ENCODE results near the gene SLC2A6.

SLC2A6 gene

DNA sequence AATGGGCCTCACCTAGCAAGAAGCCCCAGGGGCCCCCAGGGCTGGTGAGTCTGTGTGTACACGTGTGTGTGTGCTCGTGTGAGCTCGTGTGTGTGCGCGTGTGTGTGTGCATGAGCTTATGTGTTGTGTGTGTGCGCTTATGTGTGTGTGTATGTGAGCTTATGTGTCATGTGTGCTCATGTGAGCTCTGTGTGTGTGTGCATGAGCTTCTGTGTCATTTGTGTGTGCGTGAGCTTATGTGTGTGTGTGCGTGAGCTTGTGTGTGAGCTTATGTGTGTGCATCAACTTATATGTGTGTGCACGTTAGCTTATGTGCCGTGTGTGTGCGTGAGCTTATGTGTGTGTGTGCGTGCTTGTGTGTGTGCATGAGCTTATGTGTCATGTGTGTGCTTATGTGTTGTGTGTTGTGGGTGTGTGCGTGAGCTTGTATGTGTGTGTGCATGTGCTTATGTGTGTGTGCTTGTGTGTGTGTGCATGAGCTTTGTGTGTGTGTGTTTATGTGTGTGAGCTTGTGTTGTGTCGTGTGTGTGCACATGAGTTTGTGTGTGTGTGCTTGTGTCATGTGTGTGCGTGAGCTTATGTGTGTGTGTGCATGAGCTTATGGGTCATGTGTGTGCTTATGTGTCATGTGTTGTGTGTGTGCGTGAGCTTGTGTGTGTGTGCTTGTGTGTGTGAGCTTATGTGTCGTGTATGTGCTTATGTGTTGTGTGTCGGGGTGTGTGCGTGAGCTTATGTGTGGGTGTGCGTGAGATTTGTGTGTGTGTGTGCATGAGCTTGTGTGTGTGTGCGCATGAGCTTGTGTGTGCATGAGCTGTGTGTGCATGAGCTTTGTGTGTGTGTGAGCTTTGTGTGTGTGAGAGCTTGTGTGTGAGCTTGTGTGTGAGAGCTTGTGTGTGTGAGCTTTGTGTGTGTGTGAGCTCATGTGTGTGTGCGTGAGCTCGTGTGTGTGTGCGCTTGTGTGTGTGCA is 16.7 kb upstream of the SLC2A6 start:
- no peak for DNase-seq

DNA sequence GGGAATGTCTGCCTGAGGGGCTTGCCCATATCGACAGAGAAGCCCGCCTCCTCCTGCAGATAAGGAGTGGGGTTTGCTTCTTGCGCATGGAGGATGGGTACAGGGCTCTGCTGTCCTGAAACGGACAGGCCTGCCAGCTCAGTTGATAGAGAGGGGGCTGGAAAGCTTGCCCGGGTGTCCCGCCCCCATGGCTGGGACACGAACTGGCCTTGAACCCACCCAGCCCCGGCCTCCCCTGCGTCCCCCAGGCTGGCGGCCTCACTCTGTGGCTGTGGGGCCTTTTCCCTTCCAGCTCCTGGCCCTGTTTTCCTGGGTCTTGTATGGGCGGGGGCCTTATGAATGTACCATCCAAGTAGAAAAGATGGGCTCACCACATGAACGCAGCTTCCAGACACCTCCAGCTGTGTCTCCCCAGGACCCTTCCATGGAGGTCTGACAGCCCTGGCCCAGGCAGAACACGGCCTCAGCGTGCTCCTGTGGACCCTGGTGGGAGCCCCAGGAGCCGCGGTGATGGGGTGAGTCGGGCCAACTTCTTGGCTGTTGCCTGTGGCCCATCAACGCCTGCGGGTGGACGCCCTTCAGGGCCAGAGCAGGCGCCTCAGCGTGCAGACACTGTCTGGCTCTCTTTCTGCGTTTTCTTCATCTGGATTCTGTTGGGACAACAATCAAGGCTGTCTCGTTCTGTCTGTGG is 15.9 kb upstream of the SLC2A6 start:
- no peak for DNase-seq

DNA sequence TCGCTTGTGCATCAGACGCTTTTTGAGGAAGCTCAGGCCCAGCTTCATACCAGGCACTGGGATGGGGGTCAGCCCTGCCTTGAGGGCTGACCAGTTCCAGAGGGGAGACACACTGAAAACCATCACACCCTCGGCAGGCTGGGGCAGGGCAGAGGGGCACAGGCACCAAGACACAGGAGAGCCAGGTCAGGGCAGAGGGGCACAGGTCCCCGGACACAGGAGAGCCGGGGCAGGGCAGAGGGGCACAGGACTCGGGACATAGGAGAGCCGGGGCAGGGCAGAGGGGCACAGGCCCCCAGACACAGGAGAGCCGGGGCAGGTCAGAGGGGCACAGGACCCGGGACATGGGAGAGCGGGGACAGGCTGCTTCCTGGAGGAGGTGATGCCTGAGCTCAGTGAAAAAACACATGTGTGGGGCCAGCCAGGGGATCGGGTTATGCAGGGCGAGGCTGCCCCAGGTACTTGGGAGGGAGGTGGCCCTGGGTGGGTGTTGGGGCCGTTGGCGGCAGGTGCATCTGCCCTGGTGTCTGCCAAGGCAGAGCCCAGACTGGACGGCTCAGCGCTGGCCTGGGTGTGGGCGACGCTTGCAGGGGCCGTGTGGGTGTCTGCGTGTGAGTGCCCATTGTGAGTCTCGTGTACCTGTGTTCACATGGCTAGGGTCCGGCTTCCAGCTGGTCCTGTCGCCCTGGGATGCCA is 15.1 kb upstream of the SLC2A6 start:
- DNase-seq, result no peak

GRCh38 chr9:133493428-133493827 is 14.5 kb upstream of the SLC2A6 start:
- DNase-seq, result no peak

- DNase-seq, result peak in 1 of 3 experiments; percentile 20
Observed at GRCh38 chr9:133492061-133493021, 13.4 kb upstream of the SLC2A6 start.

- DNase-seq, result no peak
Observed at GRCh38 chr9:133491656-133491925, 12.7 kb upstream of the SLC2A6 start.

DNA sequence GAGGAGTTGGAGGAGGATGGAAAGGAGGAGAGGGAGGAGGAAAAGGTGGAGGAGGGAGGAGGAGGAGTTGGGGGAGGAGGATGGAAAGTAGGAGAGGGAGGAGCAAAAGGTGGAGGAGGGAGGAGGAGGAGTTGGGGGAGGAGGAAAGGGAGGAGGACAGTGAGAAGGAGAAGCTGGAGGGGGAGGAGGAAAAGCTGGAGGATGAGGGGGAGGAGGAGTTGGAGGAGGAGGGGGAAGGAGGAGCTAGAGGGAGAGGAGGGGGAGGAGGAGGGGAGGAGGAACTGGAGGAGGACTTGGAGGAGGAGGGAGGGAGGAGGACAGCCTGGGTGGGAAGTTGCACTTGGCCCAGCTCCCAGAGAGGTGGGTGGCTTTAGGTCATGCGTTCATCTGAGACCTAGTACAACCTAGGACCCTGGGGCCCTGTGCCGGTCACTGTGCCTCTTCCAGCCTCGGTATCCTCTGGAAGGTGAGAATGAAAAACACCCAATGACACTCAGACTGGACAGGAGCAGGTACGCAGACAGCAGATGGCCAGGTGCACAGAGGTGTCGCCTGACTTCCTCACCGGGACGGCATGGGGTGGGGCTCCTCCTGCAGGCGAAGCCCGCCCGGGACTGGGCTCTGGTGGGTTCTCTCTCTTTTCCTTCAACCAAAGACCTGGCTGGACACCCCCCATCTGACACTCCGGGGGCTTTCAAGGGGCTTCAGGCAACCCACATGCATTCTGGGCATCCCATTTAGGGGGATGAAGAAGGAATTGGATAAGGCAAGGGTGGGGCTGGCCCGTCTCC is 12.2 kb upstream of the SLC2A6 start:
- no peak for DNase-seq

DNA sequence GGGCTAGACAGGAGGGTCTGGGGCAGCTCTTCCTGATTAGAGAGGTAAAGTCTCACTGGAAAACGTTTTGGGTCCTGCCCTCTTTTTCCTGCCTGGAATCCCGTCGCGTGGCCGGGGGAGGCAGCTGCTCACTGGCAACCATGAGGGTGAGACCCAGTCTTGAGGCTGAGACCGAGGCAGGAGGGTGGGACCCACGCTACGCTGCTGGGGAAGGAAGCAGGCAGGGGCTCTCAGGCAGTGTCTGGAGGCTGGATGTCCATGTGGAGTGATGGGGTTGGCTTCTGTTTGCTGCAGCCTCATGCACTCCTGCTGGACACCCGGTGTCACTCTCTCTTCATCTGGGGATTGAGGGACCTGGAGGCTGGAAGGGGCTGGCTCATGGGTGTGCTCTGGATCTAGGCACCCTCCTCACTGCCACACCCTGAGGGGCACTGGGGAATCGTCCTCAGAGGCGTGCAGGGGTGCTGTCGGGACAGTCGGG is 11.3 kb upstream of the SLC2A6 start:
- peak in 1 of 3 experiments; percentile 20 for DNase-seq

- DNase-seq, result no peak
Observed at GRCh38 chr9:133489253-133490190, 10.6 kb upstream of the SLC2A6 start.

DNA sequence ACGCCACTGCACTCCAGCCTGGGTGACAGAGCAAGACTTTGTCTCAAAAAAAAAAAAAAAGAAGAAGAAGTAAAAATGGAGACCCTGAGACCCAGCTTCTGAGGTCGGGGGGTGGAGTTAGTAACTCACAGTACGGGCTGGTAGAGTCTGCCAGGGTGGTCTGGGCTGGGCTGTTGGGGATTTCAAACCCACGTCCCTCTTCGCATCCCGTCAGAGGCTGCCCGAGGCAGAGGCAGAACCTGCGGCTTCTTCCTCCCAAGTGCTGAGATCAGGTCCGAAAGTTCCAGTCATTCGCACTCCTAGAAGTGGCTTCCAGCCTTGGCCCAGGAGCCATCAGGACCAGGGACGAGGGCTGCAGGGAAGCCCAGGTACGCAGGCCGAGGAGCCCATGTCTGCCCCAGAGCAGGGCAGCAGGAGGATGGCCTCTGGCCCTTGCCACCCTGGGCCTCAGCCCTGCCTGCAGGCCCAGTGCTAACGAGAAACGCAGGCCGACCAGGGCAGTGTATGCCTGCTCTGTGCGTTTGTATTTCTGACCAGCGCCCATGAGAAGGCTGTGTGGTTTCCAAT is 9.9 kb upstream of the SLC2A6 start:
- no peak for DNase-seq

GRCh38 chr9:133487331-133487725 is 8.4 kb upstream of the SLC2A6 start:
- DNase-seq, result no peak

- no peak for DNase-seq
Observed at GRCh38 chr9:133485531-133486260, 6.8 kb upstream of the SLC2A6 start.

- peak in 2 of 3 experiments; percentile 22 to 42 for DNase-seq
Observed at GRCh38 chr9:133484671-133485437, 6.0 kb upstream of the SLC2A6 start.

GRCh38 chr9:133483611-133484010 is 4.7 kb upstream of the SLC2A6 start:
- DNase-seq, result no peak

GRCh38 chr9:133477992-133478850 is 678 bp downstream of the SLC2A6 start:
- peak in 1 of 3 experiments; percentile 74 for DNase-seq

GRCh38 chr9:133477461-133477860 is 1.4 kb downstream of the SLC2A6 start:
- no peak for DNase-seq

- no peak for DNase-seq
Observed at GRCh38 chr9:133476941-133477340, 2.0 kb downstream of the SLC2A6 start.
